ENCODE measurements around the gene ULK4.

The ULK4 gene

DNA sequence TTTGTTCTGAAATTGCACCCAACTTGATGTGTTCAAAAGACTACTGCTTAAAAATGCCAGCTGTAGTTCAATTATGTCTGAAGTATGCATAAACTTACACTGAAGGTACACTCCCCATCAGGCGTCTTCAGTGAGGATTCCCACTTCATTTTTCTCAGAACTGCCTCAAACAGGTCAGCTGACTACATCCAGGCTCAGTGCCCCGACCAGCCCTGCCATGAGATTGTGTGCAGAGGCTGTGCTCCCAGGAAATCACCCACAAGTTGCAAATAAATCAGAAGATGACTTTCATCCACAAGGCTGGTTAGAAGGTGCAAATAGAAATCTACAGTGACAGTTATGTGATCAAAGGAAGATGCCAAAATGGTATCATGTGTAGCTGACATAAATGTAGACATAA lies 711.1 kb downstream of the ULK4 start:
- H3K36me3 ChIP-seq (ENCODE audit: control insufficient read depth, insufficient read depth, low read length), result no peaks in the 10 kb centered on the region
- H3K27me3 ChIP-seq (ENCODE audit: control insufficient read depth, insufficient read depth, low read length, poor library complexity, severe bottlenecking), result no peaks in the 10 kb centered on the region
- H3K9me3 ChIP-seq (ENCODE audit: control insufficient read depth, low read length), result no peaks in the 10 kb centered on the region
- WGBS, 2 experiments, result 82 to 89% methylated on average over 2 of the region's 2 CpGs
- H3K27ac ChIP-seq (ENCODE audit: insufficient read depth, low read depth, low read length, poor library complexity, severe bottlenecking), result no peak overlapping the region
- no peaks in the 10 kb centered on the region for H3K4me1 ChIP-seq (ENCODE audit: control insufficient read depth, insufficient read depth, low read length)
- no peak overlapping the region for H3K4me3 ChIP-seq (ENCODE audit: insufficient read depth, low read depth, low read length)

DNA sequence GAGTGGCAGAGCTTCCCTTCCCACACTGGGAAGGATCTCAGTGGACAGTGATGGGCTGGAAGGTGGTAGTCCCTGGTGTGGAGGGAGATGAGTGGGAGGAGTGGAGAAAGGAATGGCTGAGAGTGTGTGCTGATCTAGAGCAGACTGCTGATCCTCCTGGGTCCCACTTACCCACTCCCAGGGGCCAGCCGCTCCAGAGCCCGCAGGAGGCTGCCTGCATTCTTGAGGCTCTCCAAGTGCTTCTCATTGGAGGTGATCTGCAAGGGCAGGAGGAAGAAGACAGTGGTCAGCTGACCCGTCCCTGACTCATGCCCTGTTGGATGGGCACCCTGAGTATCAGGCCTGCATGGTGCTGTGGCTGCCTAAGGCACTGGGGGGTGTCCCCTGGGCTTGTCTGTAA lies 712.6 kb downstream of the ULK4 start:
- H3K9me3 ChIP-seq (ENCODE audit: control insufficient read depth, low read length), result no peaks in the 10 kb centered on the region
- no peaks in the 10 kb centered on the region for H3K27me3 ChIP-seq (ENCODE audit: control insufficient read depth, insufficient read depth, low read length, poor library complexity, severe bottlenecking)
- H3K4me1 ChIP-seq (ENCODE audit: control insufficient read depth, insufficient read depth, low read length), result no peaks in the 10 kb centered on the region
- H3K36me3 ChIP-seq (ENCODE audit: control insufficient read depth, insufficient read depth, low read length), result no peaks in the 10 kb centered on the region
- 98 to 99% methylated on average over 3 of the region's 3 CpGs for WGBS, 2 experiments
- H3K27ac ChIP-seq (ENCODE audit: insufficient read depth, low read depth, low read length, poor library complexity, severe bottlenecking), result no peak overlapping the region
- no peak overlapping the region for H3K4me3 ChIP-seq (ENCODE audit: insufficient read depth, low read depth, low read length)

DNA sequence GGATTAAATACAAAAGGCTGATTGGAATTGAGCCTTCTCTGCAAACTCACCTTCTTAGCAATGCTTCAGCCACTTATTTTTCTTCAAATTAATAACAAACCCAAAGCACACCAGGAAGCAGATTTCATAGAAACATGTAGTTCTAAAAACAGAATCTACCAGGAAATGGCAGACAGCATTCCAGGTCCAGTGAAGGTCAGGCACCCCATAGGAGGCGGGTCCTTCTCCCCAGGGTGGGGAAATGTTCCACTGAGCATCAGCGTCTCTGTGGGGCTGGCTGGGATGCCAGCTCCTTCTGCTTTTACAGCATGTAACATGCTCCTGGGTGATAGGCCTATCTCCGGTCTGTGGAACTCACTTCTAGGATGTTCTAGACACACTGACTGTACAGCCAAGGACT lies 713.4 kb downstream of the ULK4 start:
- H3K4me1 ChIP-seq (ENCODE audit: control insufficient read depth, insufficient read depth, low read length), result no peaks in the 10 kb centered on the region
- no peak overlapping the region for H3K27ac ChIP-seq (ENCODE audit: insufficient read depth, low read depth, low read length, poor library complexity, severe bottlenecking)
- WGBS, 2 experiments, result 91 to 93% methylated on average over 3 of the region's 3 CpGs
- no peaks in the 10 kb centered on the region for H3K36me3 ChIP-seq (ENCODE audit: control insufficient read depth, insufficient read depth, low read length)
- H3K9me3 ChIP-seq (ENCODE audit: control insufficient read depth, low read length), result no peaks in the 10 kb centered on the region
- H3K4me3 ChIP-seq (ENCODE audit: insufficient read depth, low read depth, low read length), result no peak overlapping the region
- H3K27me3 ChIP-seq (ENCODE audit: control insufficient read depth, insufficient read depth, low read length, poor library complexity, severe bottlenecking), result no peaks in the 10 kb centered on the region

DNA sequence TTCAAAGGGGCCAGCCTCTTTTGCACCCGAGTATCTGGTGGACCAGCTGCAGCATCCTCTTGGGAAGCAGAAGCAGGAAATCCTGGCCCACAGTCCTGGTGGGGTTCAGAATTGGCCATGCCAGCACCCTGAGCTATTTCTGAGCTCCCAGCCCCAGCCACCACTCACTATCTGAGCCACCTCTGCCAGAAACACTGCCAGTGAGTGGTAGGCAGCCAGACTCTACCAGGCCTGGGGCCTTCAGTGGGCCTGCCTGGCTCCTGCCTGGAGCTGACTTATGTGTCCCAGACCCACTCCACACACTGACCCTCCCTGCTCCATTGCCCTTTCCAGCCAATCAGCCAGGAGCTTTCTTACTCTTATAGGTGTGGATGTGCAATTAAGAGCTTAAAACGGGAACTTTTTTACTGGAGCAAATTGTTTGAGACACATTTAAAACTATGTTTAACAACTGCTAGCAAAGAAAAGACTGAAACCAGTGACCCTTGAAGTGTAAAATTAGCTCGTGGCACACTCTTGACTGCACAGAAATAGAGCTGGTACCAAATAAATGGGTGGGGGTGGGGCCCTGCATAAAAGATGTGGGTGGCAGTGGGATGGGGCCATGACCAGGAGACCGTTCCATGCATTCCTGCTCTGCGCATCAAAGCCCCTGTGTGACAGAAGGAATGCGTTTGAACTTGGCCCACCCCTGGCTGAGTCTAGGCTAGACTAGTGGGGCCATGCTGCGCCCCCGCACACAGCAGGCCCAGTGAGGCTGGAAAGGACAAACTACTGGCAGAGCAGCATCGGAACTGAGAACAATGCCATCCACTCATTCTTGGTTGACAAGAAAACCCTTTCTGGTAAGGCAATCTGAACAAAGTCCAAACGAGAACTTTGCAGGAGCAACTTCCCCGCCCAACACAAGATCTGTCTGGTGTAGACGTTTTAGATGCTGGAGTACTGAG lies 714.6 kb downstream of the ULK4 start:
- Histone ChIP-seq H3K27ac (ENCODE audit: insufficient read depth, low read depth, low read length, poor library complexity, severe bottlenecking) (no peak overlapping the region), H3K27me3 (ENCODE audit: control insufficient read depth, insufficient read depth, low read length, poor library complexity, severe bottlenecking) (no peaks in the 10 kb centered on the region), H3K36me3 (ENCODE audit: control insufficient read depth, insufficient read depth, low read length) (no peaks in the 10 kb centered on the region), H3K9me3 (ENCODE audit: control insufficient read depth, low read length) (no peaks in the 10 kb centered on the region), H3K4me3 (ENCODE audit: insufficient read depth, low read depth, low read length) (no peak overlapping the region), H3K4me1 (ENCODE audit: control insufficient read depth, insufficient read depth, low read length) (no peaks in the 10 kb centered on the region)
- WGBS, 2 experiments, result 90 to 92% methylated on average over 12 of the region's 12 CpGs

GRCh38 chr3:41244620-41245336 lies 717.1 kb downstream of the ULK4 start:
- Histone ChIP-seq H3K9me3 (ENCODE audit: control insufficient read depth, low read length) (no peaks in the 10 kb centered on the region), H3K36me3 (ENCODE audit: control insufficient read depth, insufficient read depth, low read length) (peaks cover 10% of the 10 kb centered on the region), H3K27ac (ENCODE audit: insufficient read depth, low read depth, low read length, poor library complexity, severe bottlenecking) (no peak overlapping the region), H3K27me3 (ENCODE audit: control insufficient read depth, insufficient read depth, low read length, poor library complexity, severe bottlenecking) (no peaks in the 10 kb centered on the region), H3K4me3 (ENCODE audit: insufficient read depth, low read depth, low read length) (no peak overlapping the region), H3K4me1 (ENCODE audit: control insufficient read depth, insufficient read depth, low read length) (no peaks in the 10 kb centered on the region)
- WGBS, 2 experiments, result 72 to 75% methylated on average over 6 of the region's 6 CpGs

DNA sequence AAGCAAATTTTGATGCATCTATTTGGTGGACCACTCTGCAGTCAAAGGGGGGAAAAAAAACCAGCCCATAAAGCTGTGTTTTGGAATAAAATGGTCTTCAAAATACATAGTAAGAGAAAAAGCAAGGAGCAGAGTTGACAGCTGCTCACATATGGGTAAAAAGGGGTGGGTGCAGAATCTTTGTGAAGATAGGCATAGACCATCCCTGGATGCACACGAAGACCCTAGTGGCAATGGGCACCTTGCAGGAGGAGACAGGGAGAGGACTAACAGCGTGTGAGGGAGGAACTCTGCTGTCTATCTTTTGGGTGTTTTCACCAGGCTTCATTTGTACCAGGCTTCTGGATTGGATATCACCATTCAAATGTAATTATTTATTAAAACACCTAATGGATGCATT lies 718.7 kb downstream of the ULK4 start:
- H3K27me3 ChIP-seq (ENCODE audit: control insufficient read depth, insufficient read depth, low read length, poor library complexity, severe bottlenecking), result no peaks in the 10 kb centered on the region
- 48 to 50% methylated on average over 2 of the region's 2 CpGs for WGBS, 2 experiments
- no peak overlapping the region for H3K27ac ChIP-seq (ENCODE audit: insufficient read depth, low read depth, low read length, poor library complexity, severe bottlenecking)
- no peaks in the 10 kb centered on the region for H3K4me1 ChIP-seq (ENCODE audit: control insufficient read depth, insufficient read depth, low read length)
- peaks cover 20% of the 10 kb centered on the region for H3K36me3 ChIP-seq (ENCODE audit: control insufficient read depth, insufficient read depth, low read length)
- no peak overlapping the region for H3K4me3 ChIP-seq (ENCODE audit: insufficient read depth, low read depth, low read length)
- H3K9me3 ChIP-seq (ENCODE audit: control insufficient read depth, low read length), result no peaks in the 10 kb centered on the region

DNA sequence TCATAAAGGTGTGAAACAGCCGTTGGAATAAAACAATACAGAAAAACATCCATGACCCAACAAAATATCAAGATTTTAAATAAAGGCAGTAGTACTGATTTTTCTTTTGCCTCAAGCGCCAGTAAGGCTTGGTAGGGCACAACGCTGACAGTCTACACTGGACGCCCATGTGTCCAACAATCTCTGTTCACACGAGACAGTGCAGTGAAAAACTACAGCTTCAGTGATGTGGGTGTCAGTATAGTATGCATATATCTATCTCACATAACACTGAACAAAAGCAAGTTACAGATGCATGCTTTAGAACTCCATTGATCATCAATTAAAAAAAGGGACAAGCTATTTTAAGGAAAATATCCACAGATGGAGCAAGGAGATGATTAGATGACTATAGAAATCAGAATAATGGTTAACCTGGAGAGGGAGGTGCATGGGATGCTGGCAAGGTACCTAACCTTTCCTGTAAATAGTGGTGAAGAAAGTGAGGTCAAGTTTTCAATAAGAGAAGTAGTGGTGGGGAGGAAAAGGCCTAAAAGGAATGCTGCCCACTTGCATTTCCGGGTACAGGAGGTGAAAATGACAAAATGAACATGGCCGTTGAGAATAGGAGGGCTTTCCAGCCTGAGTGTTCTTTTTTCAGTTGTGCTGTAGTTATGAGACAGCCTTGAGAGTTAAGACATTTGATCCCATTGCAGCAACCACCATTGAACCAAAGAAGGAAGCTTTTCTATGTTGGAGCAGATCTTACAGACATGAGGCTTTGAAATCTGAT lies 719.9 kb downstream of the ULK4 start:
- Histone ChIP-seq H3K27me3 (ENCODE audit: control insufficient read depth, insufficient read depth, low read length, poor library complexity, severe bottlenecking) (no peaks in the 10 kb centered on the region), H3K36me3 (ENCODE audit: control insufficient read depth, insufficient read depth, low read length) (peaks cover 31% of the 10 kb centered on the region), H3K9me3 (ENCODE audit: control insufficient read depth, low read length) (no peaks in the 10 kb centered on the region), H3K27ac (ENCODE audit: insufficient read depth, low read depth, low read length, poor library complexity, severe bottlenecking) (no peak overlapping the region), H3K4me3 (ENCODE audit: insufficient read depth, low read depth, low read length) (no peak overlapping the region), H3K4me1 (ENCODE audit: control insufficient read depth, insufficient read depth, low read length) (no peaks in the 10 kb centered on the region)
- 93 to 97% methylated on average over 7 of the region's 7 CpGs for WGBS, 2 experiments

GRCh38 chr3:41241161-41241560 lies 720.7 kb downstream of the ULK4 start:
- WGBS, 2 experiments, result 98% methylated on average over 4 of the region's 4 CpGs
- Histone ChIP-seq H3K27me3 (ENCODE audit: control insufficient read depth, insufficient read depth, low read length, poor library complexity, severe bottlenecking) (no peaks in the 10 kb centered on the region), H3K36me3 (ENCODE audit: control insufficient read depth, insufficient read depth, low read length) (peaks cover 35% of the 10 kb centered on the region), H3K27ac (ENCODE audit: insufficient read depth, low read depth, low read length, poor library complexity, severe bottlenecking) (no peak overlapping the region), H3K9me3 (ENCODE audit: control insufficient read depth, low read length) (no peaks in the 10 kb centered on the region), H3K4me1 (ENCODE audit: control insufficient read depth, insufficient read depth, low read length) (peaks cover under 1% of the 10 kb centered on the region), H3K4me3 (ENCODE audit: insufficient read depth, low read depth, low read length) (no peak overlapping the region)

- H3K27me3 ChIP-seq (ENCODE audit: control insufficient read depth, insufficient read depth, low read length, poor library complexity, severe bottlenecking), result no peaks in the 10 kb centered on the region
- no peak overlapping the region for H3K4me3 ChIP-seq (ENCODE audit: insufficient read depth, low read depth, low read length)
- H3K27ac ChIP-seq (ENCODE audit: insufficient read depth, low read depth, low read length, poor library complexity, severe bottlenecking), result no peak overlapping the region
- no peaks in the 10 kb centered on the region for H3K9me3 ChIP-seq (ENCODE audit: control insufficient read depth, low read length)
- H3K36me3 ChIP-seq (ENCODE audit: control insufficient read depth, insufficient read depth, low read length), result peaks cover 35% of the 10 kb centered on the region
- H3K4me1 ChIP-seq (ENCODE audit: control insufficient read depth, insufficient read depth, low read length), result peaks cover 14% of the 10 kb centered on the region
- 54 to 63% methylated on average over 2 of the region's 2 CpGs for WGBS, 2 experiments
Observed at GRCh38 chr3:41239587-41239986, 722.3 kb downstream of the ULK4 start.

GRCh38 chr3:41237907-41238306 lies 724.0 kb downstream of the ULK4 start:
- H3K27ac ChIP-seq (ENCODE audit: insufficient read depth, low read depth, low read length, poor library complexity, severe bottlenecking), result no peak overlapping the region
- H3K27me3 ChIP-seq (ENCODE audit: control insufficient read depth, insufficient read depth, low read length, poor library complexity, severe bottlenecking), result no peaks in the 10 kb centered on the region
- H3K4me3 ChIP-seq (ENCODE audit: insufficient read depth, low read depth, low read length), result no peak overlapping the region
- peaks cover 17% of the 10 kb centered on the region for H3K4me1 ChIP-seq (ENCODE audit: control insufficient read depth, insufficient read depth, low read length)
- peaks cover 44% of the 10 kb centered on the region for H3K36me3 ChIP-seq (ENCODE audit: control insufficient read depth, insufficient read depth, low read length)
- 96 to 97% methylated on average over 3 of the region's 3 CpGs for WGBS, 2 experiments
- H3K9me3 ChIP-seq (ENCODE audit: control insufficient read depth, low read length), result no peaks in the 10 kb centered on the region
